Activated CD8-positive, alpha-beta T cell treated with anti-CD3 and anti-CD28 coated beads, Interleukin-2, amount 10 ng/mL, durations not matched to agents 7 days and 5 days (primary cell): Measurements from ENCODE around the gene CLTA. TPM values are rescaled to one million over a fixed set of nuclear protein-coding genes. Genes with fewer than 3 reads are reported as not detected.
A peak's percentile ranks its signal among the peaks of the same experiment; 100 is the strongest.

Experiments used
- ATAC-seq: fragments of 150-1000 bp; cut with Tn5 transposase; one replicate; pipeline ENCODE4 v1.10.0; 2021; ENCODE audit warnings: moderate library complexity
- CTCF ChIA-PET: fragments of 350-600 bp; sonication (Branson Sonifier 250); formaldehyde crosslinking; loops from one replicate; lab custom pipeline; 2021; ENCODE audit warnings: antibody characterized with exemption; lab: Charles Lee
- POLR2A ChIA-PET: fragments of 350-600 bp; sonication (Branson Sonifier 250); formaldehyde crosslinking; loops from one replicate; lab custom pipeline; 2021; ENCODE audit warnings: antibody characterized with exemption; lab: Charles Lee
- DNase-seq: peaks from one replicate; pipeline ENCODE4 v3.0.0-alpha.2; 2020
- H3K27ac Mint-ChIP-seq: one replicate; pipeline ENCODE4 v1.8.0; 2021; ENCODE audit warnings: mild to moderate bottlenecking, mixed read lengths
- H3K27me3 Mint-ChIP-seq: one replicate; pipeline ENCODE4 v1.8.0; 2021; ENCODE audit warnings: low read depth, mixed read lengths
- H3K36me3 Mint-ChIP-seq: one replicate; pipeline ENCODE4 v1.8.0; 2021; ENCODE audit warnings: low read depth, mixed read lengths
- H3K4me1 Mint-ChIP-seq: one replicate; pipeline ENCODE4 v1.8.0; 2021; ENCODE audit warnings: low read depth, mixed read lengths
- H3K4me3 Mint-ChIP-seq: one replicate; pipeline ENCODE4 v1.8.0; 2021; ENCODE audit warnings: mild to moderate bottlenecking, mixed read lengths
- H3K9me3 Mint-ChIP-seq: one replicate; pipeline ENCODE4 v1.8.0; 2022; ENCODE audit warnings: mixed read lengths; ENCODE audit not compliant: insufficient read depth
- total RNA-seq, 2 experiments: library from RNA; stranded (reverse); gene quantifications; one replicate each; pipeline ENCODE4 v1.2.3, GENCODE V29; 2021

Gene CLTA
- total RNA-seq, 2 experiments from 2014 or later: 167 to 170 TPM

DNA sequence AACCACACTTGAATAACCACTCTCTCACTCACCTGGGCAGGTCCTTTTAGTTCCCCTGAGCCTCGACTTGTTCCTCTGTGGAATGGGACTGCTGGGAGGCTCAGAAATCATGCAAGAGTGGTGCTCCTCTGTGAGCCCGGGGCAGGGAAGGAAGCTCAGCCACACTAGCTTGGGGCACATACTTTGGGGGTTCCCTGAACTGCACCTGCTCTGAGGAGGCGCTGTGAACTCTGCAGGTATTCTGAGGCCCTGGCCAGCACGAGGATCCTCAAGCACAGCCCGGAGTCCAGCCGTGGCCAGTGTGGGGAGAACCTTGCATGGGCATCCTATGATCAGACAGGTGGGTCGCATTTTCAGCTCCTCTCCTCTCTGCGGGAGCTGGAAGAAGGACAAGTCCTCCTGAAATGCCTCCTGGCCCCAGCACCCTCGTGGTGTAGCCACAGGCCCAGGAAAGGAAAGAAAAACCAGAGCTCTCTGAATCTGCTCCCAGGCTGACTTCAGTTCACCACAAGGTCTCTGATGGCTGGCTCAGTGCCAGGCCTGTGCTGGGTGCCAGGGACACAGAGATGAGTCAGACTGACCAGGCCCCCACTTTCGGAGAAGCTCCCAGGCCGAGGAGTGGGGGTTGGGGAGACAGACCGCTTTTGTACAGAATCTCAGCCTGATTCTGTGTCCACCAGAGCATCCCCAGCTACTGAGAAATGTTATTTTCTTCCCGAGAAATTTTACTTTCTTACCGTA lies 42.2 kb upstream of the CLTA start:
- ATAC-seq (peak; percentile 40), DNase-seq (peak; percentile 77)
- POLR2A ChIA-PET: interaction anchor here (0.9 to 1.9 kb wide), 4 partner anchors 9 to 42 kb away, joined by 3 to 10 read pairs (median 4); partner anchors contain the start of genes CLTA and GLIPR2
- CTCF ChIA-PET: interaction anchor here (1.0 to 6.9 kb wide), 7 partner anchors 9 to 49 kb away, joined by 3 to 66 read pairs (median 5); partner anchors contain the start of genes CLTA and GLIPR2
- Mint-ChIP-seq H3K36me3 (peaks cover 84% of the 10 kb centered on the region), H3K4me3 (no peak overlapping the region), H3K9me3 (peaks cover 6% of the 10 kb centered on the region), H3K27me3 (no peaks in the 10 kb centered on the region), H3K27ac (peak overlapping the region; percentile 75), H3K4me1 (peaks cover 89% of the 10 kb centered on the region)

DNA sequence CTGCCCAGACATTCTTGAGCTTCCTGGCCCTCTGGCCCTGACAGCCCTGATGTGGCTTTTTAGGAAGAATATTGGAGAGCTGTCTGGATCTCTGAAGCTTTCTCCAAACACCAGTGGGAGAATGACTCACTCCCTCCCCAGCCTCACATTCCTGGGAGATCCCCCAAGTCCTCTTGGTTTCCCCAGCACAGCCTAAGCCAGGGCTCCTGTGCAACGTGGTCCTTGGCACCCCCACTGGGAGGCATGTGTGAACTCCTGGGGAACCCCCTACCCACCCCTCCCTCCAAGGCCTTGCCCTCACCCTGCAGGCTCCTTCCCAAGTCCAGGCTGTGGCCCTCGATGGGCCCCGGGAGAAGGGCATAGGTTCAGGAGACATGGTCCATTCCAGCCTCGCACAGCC lies 41.5 kb upstream of the CLTA start:
- Mint-ChIP-seq H3K4me1 (peaks cover 86% of the 10 kb centered on the region), H3K27ac (no peak overlapping the region), H3K9me3 (peaks cover 6% of the 10 kb centered on the region), H3K4me3 (no peak overlapping the region), H3K36me3 (peaks cover 82% of the 10 kb centered on the region), H3K27me3 (no peaks in the 10 kb centered on the region)
- ATAC-seq (no peak), DNase-seq (no peak)
- CTCF ChIA-PET: interaction anchor here (0.7 to 6.9 kb wide), 8 partner anchors 10 to 50 kb away, joined by 3 to 66 read pairs (median 4); partner anchors contain the start of genes CLTA and GLIPR2
- POLR2A ChIA-PET: interaction anchor here (0.9 to 1.9 kb wide), 4 partner anchors 10 to 42 kb away, joined by 3 to 10 read pairs (median 4); partner anchors contain the start of genes CLTA and GLIPR2

DNA sequence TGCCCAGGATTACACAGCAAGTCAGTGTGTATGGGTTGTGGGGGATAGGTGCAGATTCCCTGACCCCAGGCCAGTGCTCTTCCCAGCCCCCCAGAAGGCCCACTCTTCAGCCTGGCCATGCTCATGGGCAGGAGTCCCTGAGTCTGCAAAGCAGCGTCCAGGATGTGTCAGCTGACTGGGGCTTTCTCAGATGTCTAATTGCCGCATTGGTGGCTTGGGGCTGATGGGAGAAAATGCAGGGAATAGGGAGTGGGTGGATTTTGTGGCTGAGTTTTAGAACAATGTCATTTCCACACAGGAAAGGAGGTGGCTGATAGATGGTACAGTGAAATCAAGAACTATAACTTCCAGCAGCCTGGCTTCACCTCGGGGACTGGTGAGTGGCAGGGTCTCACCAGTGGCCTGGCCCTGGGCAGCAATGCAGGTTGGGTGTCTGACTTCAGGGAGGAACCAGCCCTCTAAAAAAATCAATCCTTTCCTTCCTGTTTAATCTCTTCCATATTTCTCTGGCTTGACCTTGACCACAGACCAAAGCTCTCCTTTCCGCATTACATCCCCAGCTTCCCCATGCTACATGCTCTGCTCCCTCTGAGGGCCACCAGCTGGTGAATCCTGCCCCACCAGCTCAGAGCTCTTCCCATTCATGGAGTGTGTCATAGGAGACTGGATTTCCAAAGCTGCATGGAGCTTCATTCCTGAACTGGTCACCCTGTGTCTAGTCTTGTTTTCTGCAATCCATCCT lies 40.0 kb upstream of the CLTA start:
- H3K27ac Mint-ChIP-seq: peak overlapping the region; percentile 97
- ATAC-seq (no peak), DNase-seq (no peak)
- H3K4me1 Mint-ChIP-seq: peaks cover 77% of the 10 kb centered on the region
- ChIA-PET POLR2A (interaction anchor here (1.0 to 1.9 kb wide), 4 partner anchors 11 to 18 kb away, joined by 4 to 7 read pairs (median 6); partner anchors contain the start of gene GLIPR2), CTCF (interaction anchor here (1.0 to 6.9 kb wide), 7 partner anchors 13 to 143 kb away, joined by 3 to 66 read pairs (median 4); partner anchors contain the start of gene CLTA)
- peak overlapping the region; percentile 74 for H3K4me3 Mint-ChIP-seq
- peaks cover 80% of the 10 kb centered on the region for H3K36me3 Mint-ChIP-seq
- peaks cover 6% of the 10 kb centered on the region for H3K9me3 Mint-ChIP-seq
- no peaks in the 10 kb centered on the region for H3K27me3 Mint-ChIP-seq

DNA sequence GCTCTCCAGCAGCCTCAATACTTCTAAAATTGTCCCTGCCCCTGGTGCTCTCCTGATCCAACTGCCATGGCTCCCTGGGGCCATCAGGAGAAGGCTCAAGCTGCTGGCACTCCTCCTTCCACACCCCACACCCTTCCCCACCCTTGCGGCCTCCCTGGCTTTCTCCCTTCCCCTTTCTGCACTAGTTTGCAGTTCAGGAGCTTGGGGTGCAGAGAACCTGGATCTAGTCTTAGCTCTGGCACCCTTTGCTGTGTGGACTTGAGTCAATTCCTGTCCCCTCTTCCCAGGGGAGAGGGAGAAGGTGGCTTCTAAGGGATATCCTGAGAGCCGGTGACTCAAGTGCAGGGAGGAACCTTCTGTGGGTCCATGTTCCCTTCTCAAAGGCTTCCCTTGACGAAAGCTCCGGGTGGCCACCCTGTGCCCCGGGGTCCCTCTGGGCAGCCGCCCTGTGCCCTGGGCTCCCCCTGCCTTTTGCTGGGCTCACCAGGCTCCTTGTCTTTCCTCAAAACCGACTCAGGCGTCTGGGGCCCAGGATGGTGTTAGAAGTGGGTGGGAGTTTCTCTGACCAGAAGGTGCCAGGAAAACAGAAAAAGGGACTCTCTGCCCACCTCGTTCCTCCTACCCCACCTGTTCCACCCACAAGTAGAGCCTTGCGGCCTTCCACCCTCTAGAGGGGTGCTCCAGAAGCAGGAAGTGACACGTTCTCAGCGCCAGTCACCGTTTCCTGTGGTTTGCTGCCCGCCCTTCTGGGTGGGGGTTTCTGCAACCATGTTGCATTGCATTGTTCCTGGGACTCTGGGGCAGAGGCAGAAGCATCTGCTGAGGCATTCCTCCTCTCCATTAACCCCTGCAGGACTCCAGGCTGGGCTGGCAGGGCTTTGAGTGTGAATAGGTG lies 39.2 kb upstream of the CLTA start:
- ATAC-seq (peak; percentile 90), DNase-seq (peak; percentile 94)
- Mint-ChIP-seq H3K4me3 (peak overlapping the region; percentile 74), H3K4me1 (peaks cover 70% of the 10 kb centered on the region), H3K9me3 (no peaks in the 10 kb centered on the region), H3K27me3 (no peaks in the 10 kb centered on the region), H3K36me3 (peaks cover 78% of the 10 kb centered on the region), H3K27ac (peak overlapping the region; percentile 97)
- ChIA-PET CTCF (interaction anchor here (0.7 to 6.9 kb wide), 12 partner anchors 12 to 144 kb away, joined by 3 to 66 read pairs (median 4); partner anchors contain the start of genes CCIN, CLTA and GLIPR2), POLR2A (interaction anchor here (0.7 to 1.9 kb wide), 8 partner anchors 8 to 47 kb away, joined by 3 to 7 read pairs (median 4); partner anchors contain the start of genes CLTA and GLIPR2)

DNA sequence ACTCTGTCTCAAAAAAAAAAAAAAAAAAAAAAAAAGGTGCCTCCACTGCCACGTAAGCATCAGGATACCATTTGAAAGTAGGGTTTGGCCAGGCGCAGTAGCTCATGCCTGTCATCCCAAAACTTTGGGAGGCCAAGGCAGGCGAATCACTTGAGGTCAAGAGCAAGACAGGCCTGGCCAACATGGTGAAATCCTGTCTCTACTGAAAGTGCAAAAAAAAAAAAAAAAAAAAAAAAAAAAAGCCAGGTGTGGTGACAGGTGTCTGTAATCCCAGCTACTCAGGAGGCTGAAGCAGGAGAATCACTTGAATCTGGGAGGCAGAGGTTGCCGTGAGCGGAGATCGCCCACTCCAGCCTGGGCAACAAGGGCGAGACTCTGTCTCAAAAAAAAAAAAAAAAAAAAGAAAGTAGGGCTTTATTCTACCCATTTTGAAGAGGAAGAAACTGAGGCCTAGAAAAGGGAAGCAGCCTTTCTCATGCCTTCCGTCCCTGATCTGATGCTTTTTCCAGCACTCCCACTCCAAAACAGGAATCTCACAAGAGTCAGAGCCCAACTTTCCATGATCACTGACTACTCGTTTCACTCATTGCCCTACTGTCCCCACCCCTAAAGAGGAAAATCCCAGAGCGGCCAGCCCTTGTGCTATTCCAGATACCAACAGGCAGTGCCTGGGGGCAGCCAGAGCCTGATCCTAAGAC lies 37.8 kb upstream of the CLTA start:
- POLR2A ChIA-PET: interaction anchor here (0.7 to 1.9 kb wide), 5 partner anchors 9 to 48 kb away, joined by 3 to 7 read pairs (median 4); partner anchors contain the start of gene CLTA
- no peaks in the 10 kb centered on the region for H3K9me3 Mint-ChIP-seq
- DNase-seq (no peak), ATAC-seq (no peak)
- H3K4me1 Mint-ChIP-seq: peaks cover 59% of the 10 kb centered on the region
- no peaks in the 10 kb centered on the region for H3K27me3 Mint-ChIP-seq
- peak overlapping the region; percentile 62 for H3K27ac Mint-ChIP-seq
- H3K36me3 Mint-ChIP-seq: peaks cover 74% of the 10 kb centered on the region
- CTCF ChIA-PET: interaction anchor here (0.7 to 6.9 kb wide), 8 partner anchors 11 to 146 kb away, joined by 3 to 66 read pairs (median 4); partner anchors contain the start of gene CCIN
- H3K4me3 Mint-ChIP-seq: no peak overlapping the region

DNA sequence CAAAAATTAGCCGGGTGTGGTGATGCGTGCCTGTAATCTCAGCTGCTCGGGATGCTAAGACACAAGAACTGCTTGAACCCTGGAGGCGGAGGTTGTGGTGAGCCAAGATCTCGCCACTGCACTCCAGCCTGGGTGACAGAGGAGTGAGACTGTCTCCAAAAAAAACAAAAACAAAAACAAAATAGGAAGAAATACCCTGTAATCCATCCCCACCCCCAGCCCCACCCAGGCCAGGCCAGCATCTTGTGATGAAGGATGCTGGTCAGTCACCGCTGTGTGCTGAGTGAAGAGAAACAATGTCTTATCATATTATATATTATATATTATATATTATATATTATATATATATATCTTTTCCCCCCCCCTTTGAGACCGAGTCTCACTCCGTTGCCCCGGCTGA lies 37.0 kb upstream of the CLTA start:
- ATAC-seq (no peak), DNase-seq (no peak)
- ChIA-PET POLR2A (no interaction called here), CTCF (no interaction called here)
- Mint-ChIP-seq H3K4me3 (no peak overlapping the region), H3K4me1 (peaks cover 56% of the 10 kb centered on the region), H3K27ac (peak overlapping the region; percentile 62), H3K27me3 (no peaks in the 10 kb centered on the region), H3K9me3 (no peaks in the 10 kb centered on the region), H3K36me3 (peaks cover 75% of the 10 kb centered on the region)

DNA sequence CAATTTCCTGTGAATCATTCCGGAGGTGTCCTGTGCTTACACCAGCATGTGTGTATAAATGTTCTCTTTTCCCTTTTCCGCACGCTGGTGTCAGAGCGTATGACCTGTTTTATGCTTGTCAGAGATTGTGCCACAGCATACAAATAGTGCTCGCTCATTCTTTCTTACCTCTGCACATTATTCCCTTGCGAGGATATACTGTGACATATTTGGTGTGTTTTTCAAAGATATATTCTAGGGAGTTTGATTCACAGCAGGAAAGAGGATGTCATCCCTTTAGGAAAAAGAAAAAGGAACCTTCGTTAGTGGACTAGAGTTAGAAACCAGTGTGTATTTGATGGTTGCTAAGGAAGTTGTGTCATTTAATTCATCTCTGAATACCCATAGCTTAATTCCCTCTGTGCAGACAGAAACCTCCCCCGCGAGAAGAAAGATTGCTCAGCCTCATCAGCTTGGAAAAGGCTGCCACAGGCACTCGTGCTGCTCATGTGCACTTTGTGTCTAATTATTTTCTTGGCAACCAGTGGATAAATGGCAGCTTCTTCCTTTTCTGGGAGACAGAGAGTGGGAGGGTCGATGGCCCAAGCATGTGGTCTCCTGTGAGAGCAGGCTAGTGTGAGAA lies 36.3 kb upstream of the CLTA start:
- H3K4me1 Mint-ChIP-seq: peaks cover 52% of the 10 kb centered on the region
- H3K27me3 Mint-ChIP-seq: no peaks in the 10 kb centered on the region
- ChIA-PET CTCF (interaction anchor here (1.1 to 1.9 kb wide), 3 partner anchors 10 to 51 kb away, joined by 3 to 6 read pairs (median 4); no protein-coding TSS in a partner anchor), POLR2A (no interaction called here)
- H3K9me3 Mint-ChIP-seq: no peaks in the 10 kb centered on the region
- no peak overlapping the region for H3K27ac Mint-ChIP-seq
- ATAC-seq (no peak), DNase-seq (no peak)
- no peak overlapping the region for H3K4me3 Mint-ChIP-seq
- peaks cover 78% of the 10 kb centered on the region for H3K36me3 Mint-ChIP-seq

DNA sequence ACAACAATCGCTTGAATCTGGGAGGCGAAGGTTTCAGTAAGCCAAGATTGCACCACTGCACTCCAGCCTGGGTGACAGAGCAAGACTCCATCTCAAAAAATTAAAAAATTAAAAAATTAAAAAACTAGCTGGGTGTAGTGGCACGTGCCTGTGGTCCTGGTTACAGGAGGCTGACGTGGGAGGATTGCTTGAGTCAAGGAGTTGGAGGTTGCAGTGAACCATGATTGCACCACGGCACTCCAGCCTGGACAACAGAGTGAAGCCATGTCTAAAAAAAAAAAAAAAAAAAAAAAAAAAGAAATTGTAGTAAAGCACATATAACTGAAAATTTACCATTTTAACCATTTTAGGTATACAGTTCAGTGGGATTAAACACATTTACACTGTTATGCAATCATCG lies 34.6 kb upstream of the CLTA start:
- Mint-ChIP-seq H3K4me3 (no peak overlapping the region), H3K36me3 (peaks cover 74% of the 10 kb centered on the region), H3K27me3 (no peaks in the 10 kb centered on the region), H3K27ac (no peak overlapping the region), H3K4me1 (peaks cover 39% of the 10 kb centered on the region), H3K9me3 (no peaks in the 10 kb centered on the region)
- ATAC-seq (no peak), DNase-seq (no peak)
- ChIA-PET POLR2A (no interaction called here), CTCF (interaction anchor here (1.9 kb wide), 1 partner anchor 53 kb away, joined by 6 read pairs; no protein-coding TSS in a partner anchor)

DNA sequence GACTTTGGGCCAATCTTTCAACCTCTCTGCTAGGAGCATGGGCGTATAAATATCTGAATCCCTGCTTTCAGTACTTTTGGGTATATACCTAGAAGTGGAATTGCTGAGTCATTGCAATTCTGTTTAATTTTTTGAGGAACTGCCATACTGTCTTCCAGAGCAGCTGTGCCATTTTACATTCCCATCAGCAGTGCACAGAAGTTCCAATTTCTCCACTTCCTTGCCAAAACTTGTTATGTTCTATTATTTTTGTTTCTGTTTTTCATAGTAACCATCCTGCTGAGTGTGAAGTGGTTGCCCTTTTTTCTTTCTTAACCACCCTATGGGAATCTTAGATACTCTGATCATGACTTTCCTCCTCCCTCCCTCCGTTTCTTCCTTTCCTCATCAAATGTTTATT lies 32.6 kb upstream of the CLTA start:
- CTCF ChIA-PET: interaction anchor here (2.2 kb wide), 1 partner anchor 9 kb away, joined by 6 read pairs; no protein-coding TSS in a partner anchor
- no peak for ATAC-seq

DNA sequence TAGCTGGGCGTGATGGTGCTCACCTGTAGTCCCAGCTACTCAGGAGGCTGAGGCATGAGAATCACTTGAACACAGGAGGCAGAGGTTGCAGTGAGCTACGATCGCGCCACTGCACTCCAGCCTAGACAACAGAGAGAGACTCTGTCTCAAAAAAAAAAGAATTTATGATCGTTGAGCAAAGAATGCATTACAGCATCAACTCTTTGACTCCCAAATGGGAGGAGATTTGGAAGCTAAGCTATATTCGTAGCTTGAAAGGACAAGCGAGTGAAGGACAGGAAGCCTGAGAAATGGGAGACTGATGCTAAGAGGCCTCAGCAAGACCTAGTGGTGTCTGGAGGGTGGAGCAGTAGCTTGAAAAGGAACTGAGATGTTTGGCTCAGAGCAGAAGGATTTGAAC lies 31.8 kb upstream of the CLTA start:
- peak overlapping the region; percentile 14 for H3K27ac Mint-ChIP-seq
- POLR2A ChIA-PET: interaction anchor here (0.9 to 1.1 kb wide), 2 partner anchors 19 to 23 kb away, joined by 3 read pairs; partner anchors contain the start of gene GLIPR2

More for the DNA sequence above, 32.6 kb upstream of the CLTA start:
- POLR2A ChIA-PET: no interaction called here
- Mint-ChIP-seq H3K36me3 (peaks cover 73% of the 10 kb centered on the region), H3K9me3 (no peaks in the 10 kb centered on the region), H3K4me1 (peaks cover 24% of the 10 kb centered on the region), H3K27ac (no peak overlapping the region), H3K4me3 (no peak overlapping the region), H3K27me3 (no peaks in the 10 kb centered on the region)
- no peak for DNase-seq

More for the DNA sequence above, 31.8 kb upstream of the CLTA start:
- Mint-ChIP-seq H3K9me3 (no peaks in the 10 kb centered on the region), H3K4me1 (peaks cover 20% of the 10 kb centered on the region), H3K4me3 (no peak overlapping the region), H3K36me3 (peaks cover 67% of the 10 kb centered on the region), H3K27me3 (no peaks in the 10 kb centered on the region)
- no peak for ATAC-seq
- CTCF ChIA-PET: interaction anchor here (0.6 to 2.2 kb wide), 4 partner anchors 8 to 151 kb away, joined by 3 to 11 read pairs (median 5); no protein-coding TSS in a partner anchor
- DNase-seq: no peak
